Sigmoid colon (tissue), 7 donors: Measurements from ENCODE around the gene ESYT3. TPM values are rescaled to one million over a fixed set of nuclear protein-coding genes. Genes with fewer than 3 reads are reported as not detected.

ENCODE experiments used
- DNase-seq: peaks from one replicate; pipeline ENCODE4 v3.0.0-alpha.2; 2019
- H3K27ac ChIP-seq, 4 donors: fragments of 200-600 bp; sonication (generic); one replicate each; pipeline ENCODE4 v1.5.1; 2016 to 2019; ENCODE audit warnings: mild to moderate bottlenecking in 1 of 4
- H3K27me3 ChIP-seq, 3 donors: fragments of 200-600 bp; sonication (generic); one replicate each; pipeline ENCODE4 v1.5.1; 2019; ENCODE audit warnings: mild to moderate bottlenecking in 1 of 3
- H3K36me3 ChIP-seq, 4 donors: fragments of 200-600 bp; sonication (generic); one replicate each; pipeline ENCODE4 v1.5.1; 2016 to 2019
- H3K4me1 ChIP-seq, 4 donors: fragments of 200-600 bp; sonication (generic); one replicate each; pipeline ENCODE4 v1.5.1; 2017 to 2019
- H3K4me3 ChIP-seq, 4 donors: fragments of 200-600 bp; sonication (generic); one replicate each; pipeline ENCODE4 v1.5.1; 2017 to 2019; ENCODE audit warnings: mild to moderate bottlenecking in 2 of 4, moderate library complexity in 1 of 4
- H3K9me3 ChIP-seq, 4 donors: fragments of 200-600 bp in 3 of 4; sonication (generic) in 3 of 4; one replicate each; pipeline versions ENCODE4 v1.5.1 to v1.6.1; 2013 to 2019
- EP300 ChIP-seq, 4 donors: sonication (generic); formaldehyde crosslinking; IDR thresholded peaks; one replicate each; pipeline ENCODE4 v1.6.1; 2017; ENCODE audit warnings: antibody characterized with exemption in 4 of 4
- POLR2A ChIP-seq, 2 donors: fragments of 450-650 bp; IDR thresholded peaks; one replicate each; pipeline ENCODE4 v1.6.1; 2016; ENCODE audit warnings: antibody characterized with exemption in 2 of 2, mild to moderate bottlenecking in 2 of 2, moderate library complexity in 2 of 2
- POLR2AphosphoS5 ChIP-seq, 4 donors: sonication (generic); formaldehyde crosslinking; IDR thresholded peaks; one replicate each; pipeline ENCODE4 v1.6.1; 2017; ENCODE audit warnings: antibody characterized with exemption in 4 of 4
- WGBS, 2 donors: extraction: QIAGEN DNeasy Blood & Tissue Kit; methylation state at CpG; one replicate each; pipeline ENCODE4 v1.1.7; 2013; 5-methylcytosine and 5-hydroxymethylcytosine counted together
- intact Hi-C: fragments of 100-400 bp; cut with DNase I; formaldehyde crosslinking; loops from one replicate; pipeline ENCODE4 v1.15.1; 2023
- polyA plus RNA-seq, 3 donors: library from polyadenylated mRNA; stranded (reverse); fragments of 200-250 nt; gene quantifications; one replicate each; pipeline ENCODE4 v1.2.3, GENCODE V29; 2013
- total RNA-seq, 4 donors: library from RNA; depleted of rRNA; stranded (reverse); fragments of >200 nt; gene quantifications; one replicate each; pipeline ENCODE4 v1.1.0, GENCODE V29; 2016
- TF ChIP-seq, protein P1 (sequence below), 4 experiments: fragments of 450-650 bp in 3 of 4; fragments of 200-600 bp in 1 of 4; IDR thresholded peaks; one replicate each; pipeline ENCODE4 v1.5.1; 2016 to 2019; ENCODE audit warnings: antibody characterized with exemption in 4 of 4, mild to moderate bottlenecking in 3 of 4, moderate library complexity in 2 of 4
- donor health status: healthy with polysubstance abuse.
- donor health status: Bipolar disorder and iron deficiency.
- donor health status: healthy.

Gene ESYT3
- total and polyA plus RNA-seq, 7 donors: 0.23 to 19.4 (median 15.1) TPM

DNA sequence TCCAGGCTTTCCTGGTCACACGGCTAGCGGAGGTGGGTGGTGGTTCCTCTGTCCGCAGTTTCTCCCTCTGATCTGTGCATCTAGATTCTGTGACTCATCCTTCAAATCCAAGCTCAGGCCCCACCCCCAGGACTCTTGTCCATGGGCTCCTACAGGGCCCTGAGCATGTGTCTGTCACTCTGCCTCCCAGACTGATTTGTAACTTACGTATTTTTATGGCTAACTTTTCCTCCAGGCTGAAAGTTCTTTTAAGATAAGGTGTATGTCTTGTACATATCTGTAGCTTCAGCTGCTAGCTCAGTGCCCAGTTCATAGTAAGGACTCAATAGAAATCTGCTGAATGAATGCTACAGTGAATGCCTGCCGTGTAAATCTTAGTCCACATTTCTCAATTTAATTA, 8.0 kb downstream of the ESYT3 start:
- TF ChIP-seq, protein P1, sequence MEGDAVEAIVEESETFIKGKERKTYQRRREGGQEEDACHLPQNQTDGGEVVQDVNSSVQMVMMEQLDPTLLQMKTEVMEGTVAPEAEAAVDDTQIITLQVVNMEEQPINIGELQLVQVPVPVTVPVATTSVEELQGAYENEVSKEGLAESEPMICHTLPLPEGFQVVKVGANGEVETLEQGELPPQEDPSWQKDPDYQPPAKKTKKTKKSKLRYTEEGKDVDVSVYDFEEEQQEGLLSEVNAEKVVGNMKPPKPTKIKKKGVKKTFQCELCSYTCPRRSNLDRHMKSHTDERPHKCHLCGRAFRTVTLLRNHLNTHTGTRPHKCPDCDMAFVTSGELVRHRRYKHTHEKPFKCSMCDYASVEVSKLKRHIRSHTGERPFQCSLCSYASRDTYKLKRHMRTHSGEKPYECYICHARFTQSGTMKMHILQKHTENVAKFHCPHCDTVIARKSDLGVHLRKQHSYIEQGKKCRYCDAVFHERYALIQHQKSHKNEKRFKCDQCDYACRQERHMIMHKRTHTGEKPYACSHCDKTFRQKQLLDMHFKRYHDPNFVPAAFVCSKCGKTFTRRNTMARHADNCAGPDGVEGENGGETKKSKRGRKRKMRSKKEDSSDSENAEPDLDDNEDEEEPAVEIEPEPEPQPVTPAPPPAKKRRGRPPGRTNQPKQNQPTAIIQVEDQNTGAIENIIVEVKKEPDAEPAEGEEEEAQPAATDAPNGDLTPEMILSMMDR (IDR thresholded peaks at IDR 0.05): no peak
- 71 to 81% methylated on average over 5 of the region's 5 CpGs for WGBS, 2 donors
- no peak for DNase-seq
- no peak overlapping the region for H3K4me3 ChIP-seq
- H3K27ac ChIP-seq: peak overlapping the region in 1 of 4 donors; percentile 22
- H3K4me1 ChIP-seq: peaks cover 0 to 56% (median 50%) of the 10 kb centered on the region in 4 donors
- H3K27me3 ChIP-seq: no peaks in the 10 kb centered on the region
- H3K9me3 ChIP-seq: no peaks in the 10 kb centered on the region
- no peaks in the 10 kb centered on the region for H3K36me3 ChIP-seq
- intact Hi-C loops: no loop called here

DNA sequence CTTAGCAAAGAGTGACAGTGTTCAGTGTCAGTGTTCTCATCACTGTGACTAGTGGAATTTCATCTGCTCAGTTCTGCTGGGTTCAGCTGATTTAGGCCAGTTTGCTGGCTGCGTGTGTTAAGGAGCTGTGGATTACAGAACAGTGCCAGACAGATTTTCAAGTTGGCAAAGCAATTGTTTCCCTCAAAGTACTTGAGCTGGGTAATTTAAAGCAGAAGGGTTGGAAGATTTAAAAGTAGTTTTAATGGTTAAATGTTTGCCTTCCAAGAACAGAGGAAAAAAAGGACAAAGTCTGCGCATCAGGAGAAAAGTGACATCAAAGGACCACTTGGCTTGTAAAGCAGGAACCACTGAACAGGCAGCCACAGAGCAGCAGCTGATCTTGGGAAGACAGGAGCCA, 8.7 kb downstream of the ESYT3 start:
- DNase-seq: no peak
- intact Hi-C loops: no loop called here
- no peak overlapping the region for H3K4me3 ChIP-seq

DNA sequence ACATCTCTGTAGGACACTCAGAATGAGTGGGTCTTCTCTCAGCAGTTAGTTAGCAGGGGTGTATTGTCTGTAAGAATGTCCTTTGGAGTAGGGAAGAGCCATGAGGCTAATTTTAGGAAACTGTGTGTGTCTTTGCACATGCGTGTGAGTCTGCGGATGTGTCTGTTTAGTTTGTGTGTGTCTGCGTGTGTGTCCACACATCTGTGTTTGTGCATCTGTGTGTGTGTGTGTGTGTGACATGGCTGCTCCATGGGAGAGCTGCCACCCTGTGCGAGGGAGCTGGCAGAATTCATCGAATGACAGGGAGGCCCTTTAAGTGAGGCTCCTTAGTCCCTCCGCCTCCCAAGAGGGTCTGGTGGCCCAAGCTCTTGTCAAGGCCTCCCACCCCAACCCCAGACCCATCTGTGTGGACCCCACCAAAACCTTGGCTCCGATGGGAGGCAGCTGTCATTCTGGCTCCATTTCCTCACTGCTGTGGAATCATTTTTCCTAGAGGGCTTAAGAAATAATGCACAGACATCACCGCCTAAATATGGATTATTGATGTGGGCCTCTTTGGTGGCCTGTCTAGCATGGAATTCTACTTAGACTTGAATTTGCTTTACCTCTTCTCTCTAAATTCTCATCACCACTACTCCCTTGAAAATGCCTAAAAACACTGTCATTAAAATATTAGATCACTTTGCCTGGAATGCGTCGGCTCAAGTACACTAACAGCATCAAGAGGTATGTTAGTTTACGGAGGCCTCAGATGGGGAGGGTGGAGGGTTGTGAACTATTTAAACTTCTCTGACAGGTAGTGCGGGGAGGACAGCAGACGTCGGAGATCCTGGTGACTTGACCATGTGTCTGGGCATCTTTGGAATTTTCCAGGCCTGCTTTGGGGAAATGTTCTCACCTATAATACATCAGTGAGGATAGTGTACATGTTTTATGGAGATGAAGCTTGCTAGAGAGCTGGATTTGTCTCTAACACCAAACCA, 9.4 kb downstream of the ESYT3 start:
- no peak overlapping the region for H3K4me3 ChIP-seq
- TF ChIP-seq, protein P1 (IDR thresholded peaks at IDR 0.05): no peak
- TF ChIP-seq POLR2A (IDR thresholded peaks at IDR 0.05) (no peak), POLR2AphosphoS5 (IDR thresholded peaks at IDR 0.05) (no peak), EP300 (IDR thresholded peaks at IDR 0.05) (no peak)
- intact Hi-C loops: no loop called here
- DNase-seq: no peak
- H3K9me3 ChIP-seq: no peaks in the 10 kb centered on the region
- H3K27ac ChIP-seq: peak overlapping the region in 1 of 4 donors; percentile 22
- H3K4me1 ChIP-seq: peaks cover 0 to 56% (median 50%) of the 10 kb centered on the region in 4 donors
- H3K27me3 ChIP-seq: no peaks in the 10 kb centered on the region
- H3K36me3 ChIP-seq: no peaks in the 10 kb centered on the region
- 91% methylated on average over 14 of the region's 14 CpGs for WGBS, 2 donors

More for the DNA sequence above, 8.7 kb downstream of the ESYT3 start:
- H3K27ac ChIP-seq: peak overlapping the region in 2 of 4 donors; percentile 22 to 26
- H3K36me3 ChIP-seq: no peaks in the 10 kb centered on the region
- TF ChIP-seq, protein P1 (IDR thresholded peaks at IDR 0.05): no peak
- peak in 1 of 4 donors; percentile 6 for TF ChIP-seq POLR2AphosphoS5 (IDR thresholded peaks at IDR 0.05)
- H3K9me3 ChIP-seq: no peaks in the 10 kb centered on the region
- peaks cover 0 to 56% (median 50%) of the 10 kb centered on the region in 4 donors for H3K4me1 ChIP-seq
- WGBS, 2 donors: 64 to 89% methylated on average over 2 of the region's 2 CpGs
- H3K27me3 ChIP-seq: no peaks in the 10 kb centered on the region

DNA sequence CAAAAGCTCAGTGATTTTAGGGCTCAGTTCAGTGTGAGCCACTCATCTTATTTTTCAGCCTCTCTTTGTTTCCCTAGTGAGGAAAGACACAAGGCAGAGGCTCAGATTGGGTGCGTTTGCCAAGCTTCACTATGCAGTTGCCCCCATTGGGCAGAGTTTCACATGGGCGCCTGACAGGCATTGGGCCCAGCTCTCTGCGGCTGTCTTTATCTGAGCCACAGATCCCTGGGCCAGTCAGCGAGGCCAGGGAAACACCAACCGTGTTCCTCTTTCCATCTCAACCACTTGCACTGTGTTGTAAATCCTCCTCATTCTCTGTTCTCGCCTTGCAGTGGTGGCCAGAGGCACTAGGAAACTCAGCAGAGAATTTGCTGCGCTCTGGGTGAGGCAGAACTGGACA, 10.8 kb downstream of the ESYT3 start:
- no peak overlapping the region for H3K4me3 ChIP-seq
- H3K9me3 ChIP-seq: no peaks in the 10 kb centered on the region
- 88 to 89% methylated on average over 7 of the region's 7 CpGs for WGBS, 2 donors
- no peaks in the 10 kb centered on the region for H3K36me3 ChIP-seq
- no peak for DNase-seq
- H3K4me1 ChIP-seq: peaks cover 0 to 45% (median 40%) of the 10 kb centered on the region in 4 donors
- no peak for TF ChIP-seq POLR2AphosphoS5 (IDR thresholded peaks at IDR 0.05)
- TF ChIP-seq, protein P1 (IDR thresholded peaks at IDR 0.05): no peak
- TF ChIP-seq EP300 (IDR thresholded peaks at IDR 0.05): no peak
- no peak for TF ChIP-seq POLR2A (IDR thresholded peaks at IDR 0.05)
- no peaks in the 10 kb centered on the region for H3K27me3 ChIP-seq
- intact Hi-C loops: no loop called here
- H3K27ac ChIP-seq: no peak overlapping the region
